ENCODE measurements around the gene DNM2. TPM values are rescaled to one million over a fixed set of nuclear protein-coding genes. Genes with fewer than 3 reads are reported as not detected.
A peak's percentile ranks its signal among the peaks of the same experiment; 100 is the strongest.

DNM2 gene
- total RNA-seq, 1 donor from 2014 or later = 114 TPM

DNA sequence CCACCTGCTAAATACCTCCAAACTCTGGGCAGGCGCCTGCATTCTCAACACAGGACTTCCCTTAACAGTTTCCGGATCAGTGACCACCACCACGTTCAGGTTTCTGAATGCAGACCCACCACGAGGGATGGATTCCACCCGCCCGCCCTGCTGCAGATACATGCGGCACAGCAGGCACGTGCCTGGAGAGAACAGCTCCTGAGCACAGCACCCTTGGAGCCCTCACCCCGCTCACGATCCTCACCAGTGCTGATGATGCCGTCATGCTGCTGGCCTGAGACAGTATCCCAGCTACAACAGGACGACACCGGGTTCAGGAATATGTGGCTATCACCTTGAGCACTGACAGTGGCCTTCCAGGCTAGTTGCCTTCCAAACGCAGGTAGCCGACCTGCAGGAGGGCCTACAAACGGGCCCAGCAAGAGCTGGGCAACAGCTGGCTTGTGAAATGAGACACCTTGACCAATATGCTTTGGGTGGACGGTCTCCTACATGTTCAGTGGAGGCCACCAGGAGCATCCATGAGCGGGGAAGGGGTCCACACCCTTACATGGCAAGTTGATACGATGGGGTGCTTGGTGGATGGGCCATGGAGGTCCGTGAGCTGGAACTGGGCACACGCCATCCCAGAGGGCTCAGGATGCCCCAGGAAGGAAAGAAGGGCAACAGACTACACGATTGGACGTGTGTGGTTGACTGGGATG lies 26.5 kb upstream of the DNM2 start:
- DNase-seq = no peak

DNA sequence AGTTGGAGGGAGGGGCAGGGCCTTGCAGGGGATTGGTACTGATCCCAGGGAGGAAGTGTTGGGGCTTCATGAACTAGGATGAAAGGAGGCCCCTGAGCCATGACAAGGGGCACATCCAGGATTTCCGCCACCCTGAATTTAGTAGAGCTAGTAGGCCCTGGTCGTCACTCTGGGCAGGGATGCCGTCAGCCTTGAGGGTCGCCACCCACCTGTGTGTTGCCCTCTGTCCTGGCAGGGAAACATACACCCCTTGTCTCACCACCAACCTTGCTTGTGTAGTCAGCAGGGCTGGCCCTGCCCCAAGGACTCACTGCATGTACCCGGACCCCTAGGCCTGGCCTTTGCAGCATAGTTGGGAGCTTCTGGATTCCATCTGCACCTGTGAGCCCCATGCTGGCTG lies 26.0 kb upstream of the DNM2 start:
- DNase-seq = no peak

DNA sequence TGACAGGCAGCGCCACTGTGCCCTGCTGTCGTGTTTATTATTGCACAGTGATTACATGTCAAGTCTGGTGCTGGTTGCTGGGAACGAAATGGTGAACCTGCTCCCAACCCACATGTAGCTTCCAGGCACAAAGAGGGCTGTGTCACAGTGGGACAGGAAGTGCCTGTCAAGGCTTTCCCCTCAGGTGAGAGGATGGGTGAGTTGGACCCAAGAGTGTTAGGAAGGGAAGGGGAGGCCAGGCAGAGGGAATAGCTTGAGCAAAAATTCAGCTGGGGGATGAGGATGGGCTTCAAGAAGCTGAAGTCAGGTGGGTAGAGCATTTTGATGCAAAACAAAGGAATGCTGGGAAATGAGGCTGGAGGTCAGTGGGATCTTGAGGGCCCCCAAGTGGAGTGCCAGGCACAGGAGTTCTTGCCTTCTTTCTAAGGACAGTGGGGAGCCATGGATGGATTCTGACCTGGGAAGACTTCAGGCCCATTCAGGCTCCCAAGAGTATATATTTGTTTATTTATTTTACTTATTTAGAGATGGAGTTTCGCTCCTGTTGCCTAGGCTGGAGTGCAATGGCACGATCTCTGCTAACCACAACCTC lies 25.1 kb upstream of the DNM2 start:
- no peak for DNase-seq

DNA sequence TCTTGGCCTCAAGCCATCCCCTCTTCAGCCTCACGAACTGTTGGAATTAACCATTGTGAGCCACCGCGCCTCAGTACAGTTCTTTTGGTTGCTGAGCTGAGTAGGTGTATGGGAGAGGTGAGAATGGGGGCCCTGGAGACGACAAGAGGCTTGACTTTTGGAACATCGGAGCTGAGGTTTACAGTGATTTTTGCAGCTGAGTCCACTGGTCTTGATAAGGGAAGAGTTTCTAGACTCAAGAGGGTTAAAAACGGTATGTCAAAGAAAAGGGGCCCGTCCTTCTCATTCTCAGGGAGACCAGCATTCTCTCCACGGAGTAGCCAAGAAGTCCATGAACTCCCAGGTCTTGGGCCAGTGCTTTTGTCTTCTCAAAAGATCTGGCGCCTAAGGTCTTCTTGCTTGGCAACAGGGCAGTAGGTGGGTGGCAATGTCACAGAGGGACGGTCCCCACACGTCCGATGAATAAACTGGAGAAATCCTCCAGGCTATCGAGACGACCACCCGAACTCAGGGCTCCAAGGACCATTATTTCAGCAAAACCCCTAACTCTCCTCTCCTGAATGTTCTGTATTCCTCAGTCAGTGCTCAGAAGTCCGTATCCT lies 23.1 kb upstream of the DNM2 start:
- DNase-seq = no peak

DNA sequence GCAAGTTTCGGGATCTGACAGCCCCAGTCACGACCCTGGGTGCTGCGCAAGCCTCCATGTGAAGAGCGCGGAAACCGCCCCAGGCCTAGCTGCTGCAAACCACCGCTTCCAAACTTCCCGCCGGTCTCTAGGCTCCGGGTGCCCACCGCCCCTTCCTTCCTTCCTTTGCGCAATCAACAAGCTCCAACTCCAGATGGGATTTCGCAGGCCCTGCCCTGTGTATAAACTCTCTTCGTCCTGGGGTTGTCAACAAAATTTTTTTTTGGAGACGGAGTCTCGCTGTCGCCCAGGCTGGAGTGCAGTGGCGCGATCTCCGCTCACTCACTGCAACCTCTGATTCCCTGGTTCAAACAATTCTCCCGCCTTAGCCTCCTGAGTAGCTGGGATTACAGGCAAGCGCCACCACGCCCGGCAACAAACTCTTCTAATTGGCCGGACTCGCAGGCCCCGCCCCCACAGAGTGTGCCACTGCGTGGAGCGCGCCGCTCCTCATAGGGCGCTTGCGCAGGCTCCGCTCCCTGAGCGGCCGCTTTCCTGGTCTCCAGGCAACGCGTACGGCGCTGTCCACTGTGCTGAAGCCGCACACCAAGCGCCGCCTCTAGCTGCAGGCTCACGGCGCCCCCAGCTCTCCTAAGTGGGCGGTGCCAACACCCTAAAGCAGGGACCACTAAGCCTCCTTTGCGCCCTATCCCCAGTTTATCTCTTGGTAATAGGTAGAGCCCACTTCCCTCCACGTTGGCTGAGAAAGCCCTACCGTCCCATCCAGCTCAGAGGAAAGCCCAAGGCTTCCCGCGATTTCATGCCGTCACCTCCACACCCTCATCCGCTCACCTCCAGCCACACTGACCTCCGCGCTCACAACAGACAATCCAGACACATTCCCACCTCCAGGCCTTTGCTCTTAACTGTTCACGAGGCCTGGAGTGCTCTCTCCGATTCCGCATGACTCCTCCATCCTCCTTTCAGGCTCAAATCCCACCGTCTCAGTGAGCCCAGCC lies 22.2 kb upstream of the DNM2 start:
- DNase-seq = peak; percentile 96

DNA sequence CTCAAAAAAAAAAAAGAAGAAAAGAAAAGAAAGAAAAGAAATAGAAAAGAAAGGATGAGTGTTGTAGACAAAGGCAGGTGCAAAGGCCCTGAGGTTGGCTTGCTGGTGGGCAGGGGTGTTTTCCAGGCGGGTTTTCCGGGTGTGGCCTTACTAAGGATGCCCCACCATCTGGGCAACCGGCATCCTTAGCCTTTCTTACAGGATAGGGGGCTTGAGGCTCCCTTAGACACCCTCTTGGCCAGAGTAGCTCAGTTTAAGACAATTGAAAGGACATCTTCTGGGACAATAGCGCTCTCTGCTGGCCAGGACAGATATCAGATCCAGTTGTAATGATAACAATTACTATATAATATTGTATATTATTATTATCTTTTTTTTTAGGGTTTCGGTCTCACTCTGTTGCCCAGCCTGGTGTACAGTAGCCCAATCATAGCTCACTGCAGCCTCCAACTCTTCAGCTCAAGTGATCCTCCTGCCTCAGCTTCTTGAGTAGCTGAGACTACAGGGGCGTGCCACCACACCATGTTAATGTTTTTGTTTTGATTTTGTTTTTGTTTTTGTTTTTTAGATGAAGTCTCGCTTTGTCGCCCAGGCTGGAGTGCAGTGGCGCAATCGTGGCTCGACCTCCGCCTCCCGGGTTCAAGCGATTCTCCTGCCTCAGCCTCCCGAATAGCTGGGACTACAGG lies 18.1 kb upstream of the DNM2 start:
- DNase-seq = peak; percentile 63

DNA sequence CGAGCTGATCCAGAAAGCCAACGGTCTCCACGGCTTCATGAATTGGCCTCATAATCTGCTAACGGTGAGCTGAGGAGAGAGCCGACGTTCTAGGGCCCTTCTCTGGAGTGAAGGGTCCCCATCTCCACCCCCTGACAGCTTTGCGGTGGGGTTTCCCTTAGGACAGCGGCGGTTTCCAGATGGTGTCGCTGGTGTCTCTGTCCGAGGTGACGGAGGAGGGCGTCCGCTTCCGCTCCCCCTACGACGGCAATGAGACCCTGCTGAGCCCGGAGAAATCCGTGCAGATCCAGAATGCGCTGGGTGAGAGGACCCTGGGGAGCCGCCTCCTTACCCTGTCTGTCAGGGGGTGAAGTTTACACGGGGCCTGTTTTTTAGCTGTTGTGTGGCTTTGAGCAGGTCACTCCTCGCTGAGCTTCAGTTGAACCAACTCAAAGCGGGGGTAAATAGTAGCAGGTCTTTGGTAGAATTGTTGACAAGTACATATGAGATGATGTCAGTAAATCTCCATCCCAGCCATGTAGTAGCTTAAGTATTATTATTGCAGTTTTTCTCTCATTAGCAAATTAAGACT lies 15.8 kb upstream of the DNM2 start:
- DNase-seq = peak; percentile 23

DNA sequence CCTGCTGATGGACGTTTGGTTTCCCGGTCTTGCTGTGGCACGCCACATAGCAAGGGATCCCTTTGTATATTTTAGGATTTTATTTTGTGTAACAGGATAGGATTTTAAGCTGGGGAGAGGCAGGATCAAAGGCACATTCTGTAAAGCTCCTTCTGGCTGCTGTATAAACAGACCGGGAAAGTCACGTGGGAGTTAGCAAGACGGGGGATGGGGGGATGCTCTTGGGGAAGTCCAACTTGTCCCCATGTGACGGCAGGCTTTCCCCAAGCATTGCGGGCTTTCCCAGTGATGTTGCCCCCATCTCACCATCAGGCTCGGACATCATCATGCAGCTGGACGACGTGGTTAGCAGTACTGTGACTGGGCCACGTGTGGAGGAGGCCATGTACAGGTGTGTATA lies 10.9 kb upstream of the DNM2 start:
- DNase-seq = peak; percentile 65

DNA sequence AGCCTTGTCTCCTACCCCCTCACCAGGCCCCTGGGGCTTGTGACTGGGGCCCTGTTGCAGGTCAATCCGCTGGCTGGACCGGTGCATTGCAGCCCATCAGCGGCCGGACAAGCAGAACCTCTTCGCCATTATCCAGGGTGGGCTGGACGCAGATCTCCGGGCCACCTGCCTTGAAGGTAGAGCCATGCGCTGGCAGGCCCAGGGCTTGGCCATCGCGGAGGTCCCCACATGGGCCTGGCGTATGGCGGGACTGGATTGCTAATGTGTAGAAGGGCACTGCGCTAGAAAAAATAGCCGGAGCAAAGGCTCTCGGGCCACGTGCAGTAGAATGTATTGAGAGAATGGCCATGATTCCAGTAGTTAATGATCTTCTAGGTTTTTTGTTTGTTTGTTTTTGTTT lies 10.4 kb upstream of the DNM2 start:
- no peak for DNase-seq

DNA sequence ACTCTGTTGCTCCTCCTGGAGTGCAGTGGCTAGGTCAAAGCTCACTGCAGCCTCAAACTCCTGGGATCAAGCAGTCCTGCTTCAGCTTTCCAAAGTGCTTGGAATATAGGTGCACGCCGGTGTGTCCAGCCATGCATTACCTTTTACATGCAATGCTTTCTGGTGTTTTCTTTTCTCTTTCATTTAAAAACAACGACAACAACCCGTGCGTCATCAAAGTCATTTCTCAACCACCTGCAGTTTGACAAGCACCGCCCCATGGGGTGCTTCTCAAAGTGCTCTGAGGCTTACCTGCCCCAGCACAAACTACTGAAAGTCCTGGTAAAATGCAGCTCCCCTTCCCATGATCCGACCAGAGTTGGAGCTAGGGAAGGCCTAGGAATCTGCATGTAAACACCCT lies 9.6 kb upstream of the DNM2 start:
- no peak for DNase-seq

DNA sequence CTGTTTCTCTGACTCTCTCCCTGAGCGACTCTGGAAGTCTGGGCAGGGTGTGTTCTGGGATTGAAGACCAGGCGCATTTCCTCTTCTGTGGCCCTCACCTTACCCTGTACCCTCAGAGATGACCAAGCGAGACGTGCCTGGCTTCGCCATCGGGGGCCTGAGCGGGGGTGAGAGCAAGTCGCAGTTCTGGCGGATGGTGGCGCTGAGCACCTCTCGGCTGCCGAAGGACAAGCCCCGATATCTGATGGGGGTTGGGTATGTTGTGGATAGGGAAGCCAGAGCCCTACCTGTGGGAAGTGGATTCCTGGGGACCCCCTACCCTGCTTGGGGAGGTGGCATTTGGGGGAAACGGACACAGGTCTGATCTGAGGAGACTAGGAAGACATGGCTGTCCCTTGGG lies 5.8 kb upstream of the DNM2 start:
- DNase-seq = no peak

DNA sequence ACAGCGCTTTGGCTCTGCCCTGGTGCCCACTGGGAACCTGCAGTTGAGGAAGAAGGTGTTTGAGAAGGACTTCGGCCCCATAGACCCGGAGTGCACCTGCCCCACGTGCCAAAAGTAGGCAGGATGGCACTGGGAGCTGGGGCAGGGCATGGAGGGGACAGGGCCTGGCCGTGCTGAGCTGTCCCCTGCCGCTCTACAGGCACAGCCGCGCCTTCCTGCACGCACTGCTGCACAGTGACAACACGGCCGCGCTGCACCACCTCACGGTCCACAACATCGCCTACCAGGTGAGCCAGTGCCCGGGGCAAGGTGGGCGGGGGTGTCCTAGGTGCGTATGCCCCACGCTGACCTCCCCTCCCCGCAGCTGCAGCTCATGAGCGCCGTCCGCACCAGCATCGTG lies 5.1 kb upstream of the DNM2 start:
- DNase-seq = no peak

DNA sequence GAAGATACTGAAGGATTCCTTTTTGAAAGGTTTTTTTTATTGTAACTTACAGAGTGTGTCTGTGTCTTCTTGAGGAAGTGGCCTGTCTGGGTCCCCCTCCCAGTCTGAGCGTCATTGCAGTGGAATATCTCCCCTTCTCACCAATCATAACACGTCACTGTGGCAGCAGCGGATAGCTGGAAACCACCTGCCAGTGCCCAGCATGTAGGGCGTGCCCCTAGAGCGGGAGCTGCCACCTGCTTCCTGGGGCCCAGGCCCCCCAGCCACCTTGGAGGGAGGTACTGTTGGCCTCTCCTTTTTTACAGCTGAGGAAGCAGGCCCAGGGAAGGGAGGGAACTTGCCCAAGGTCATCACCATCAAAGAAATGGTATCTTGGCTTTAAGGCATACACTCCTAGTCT lies 4.6 kb upstream of the DNM2 start:
- DNase-seq = no peak

DNA sequence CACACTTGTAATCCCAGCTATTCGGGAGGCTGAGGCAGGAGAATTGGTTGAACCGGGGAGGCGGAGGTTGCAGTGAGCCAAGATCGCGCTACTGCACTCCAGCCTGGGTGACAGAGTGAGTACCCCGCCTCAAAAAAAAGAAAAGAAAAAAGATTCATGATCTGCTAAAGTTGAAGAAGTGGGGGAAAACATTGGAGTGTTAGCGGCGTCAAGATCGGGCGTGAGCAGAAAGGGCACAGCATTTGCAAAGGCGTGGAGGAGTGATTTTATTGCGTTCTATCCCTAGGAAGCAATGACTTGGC lies 874 bp upstream of the DNM2 start:
- DNase-seq = no peak

DNA sequence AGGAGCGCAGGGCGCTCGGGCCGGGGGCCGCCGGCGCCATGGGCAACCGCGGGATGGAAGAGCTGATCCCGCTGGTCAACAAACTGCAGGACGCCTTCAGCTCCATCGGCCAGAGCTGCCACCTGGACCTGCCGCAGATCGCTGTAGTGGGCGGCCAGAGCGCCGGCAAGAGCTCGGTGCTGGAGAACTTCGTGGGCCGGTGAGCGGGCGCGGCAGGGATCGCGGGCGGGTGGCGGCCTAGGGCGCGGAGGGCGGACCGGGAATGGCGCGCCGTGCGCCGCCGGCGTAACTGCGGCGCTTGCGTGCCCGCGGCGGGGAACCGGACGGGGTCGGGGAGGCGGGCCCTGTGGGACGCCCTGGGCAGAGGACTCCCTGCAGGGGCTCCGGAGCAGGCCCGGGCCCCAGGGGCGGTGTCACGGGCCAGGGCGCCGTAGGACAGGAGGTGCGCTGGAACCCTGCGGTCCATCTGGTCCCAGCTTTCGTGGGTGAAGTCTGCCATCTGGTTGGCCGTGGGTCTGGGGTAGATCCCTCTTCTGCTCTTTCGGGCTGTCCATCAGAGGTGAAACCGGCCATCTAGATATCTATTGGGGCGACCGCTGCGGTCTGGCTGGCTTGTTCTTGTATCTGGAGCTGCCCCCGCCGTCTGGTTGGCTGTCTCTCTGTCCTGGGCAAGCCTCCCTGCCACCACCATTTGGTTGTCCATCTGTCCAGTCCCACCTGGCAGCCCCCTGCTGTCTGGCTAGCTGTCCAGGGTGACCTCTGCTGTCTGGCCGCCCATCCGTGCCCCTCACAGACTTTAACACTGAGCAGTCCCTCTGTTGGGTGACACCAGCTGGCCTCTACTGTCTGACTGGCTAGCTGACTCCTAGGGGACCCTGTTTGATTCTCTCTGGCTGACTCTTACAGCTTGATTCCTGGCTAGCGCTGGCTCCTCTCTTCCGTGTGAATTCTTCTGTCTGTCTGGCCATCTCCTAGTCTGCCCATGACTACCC lies 622 bp downstream of the DNM2 start:
- no peak for DNase-seq

DNA sequence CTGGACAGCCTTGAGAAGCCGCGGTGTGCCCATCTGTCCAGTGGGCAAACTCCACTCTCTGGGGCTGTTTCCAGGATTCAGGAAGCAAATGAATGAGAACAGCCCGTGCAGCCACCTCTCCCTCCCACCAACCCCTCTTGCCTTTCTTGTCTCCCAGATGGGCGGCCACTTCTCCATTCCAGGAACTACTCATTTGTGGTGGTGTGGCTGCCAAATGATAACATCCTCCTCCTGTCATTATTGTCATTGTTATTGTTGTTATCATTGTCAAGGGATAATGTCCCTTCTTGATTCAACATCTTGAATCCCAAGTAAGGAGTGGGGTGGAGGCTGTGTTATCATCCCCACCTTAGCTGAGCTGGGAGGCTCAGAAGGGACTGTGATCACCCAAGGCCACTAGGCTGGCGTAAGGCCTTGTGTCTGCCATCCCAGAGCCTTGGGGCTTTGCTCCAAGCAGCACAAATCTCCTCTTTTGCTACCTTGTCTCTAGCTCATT lies 1.6 kb downstream of the DNM2 start:
- no peak for DNase-seq

DNA sequence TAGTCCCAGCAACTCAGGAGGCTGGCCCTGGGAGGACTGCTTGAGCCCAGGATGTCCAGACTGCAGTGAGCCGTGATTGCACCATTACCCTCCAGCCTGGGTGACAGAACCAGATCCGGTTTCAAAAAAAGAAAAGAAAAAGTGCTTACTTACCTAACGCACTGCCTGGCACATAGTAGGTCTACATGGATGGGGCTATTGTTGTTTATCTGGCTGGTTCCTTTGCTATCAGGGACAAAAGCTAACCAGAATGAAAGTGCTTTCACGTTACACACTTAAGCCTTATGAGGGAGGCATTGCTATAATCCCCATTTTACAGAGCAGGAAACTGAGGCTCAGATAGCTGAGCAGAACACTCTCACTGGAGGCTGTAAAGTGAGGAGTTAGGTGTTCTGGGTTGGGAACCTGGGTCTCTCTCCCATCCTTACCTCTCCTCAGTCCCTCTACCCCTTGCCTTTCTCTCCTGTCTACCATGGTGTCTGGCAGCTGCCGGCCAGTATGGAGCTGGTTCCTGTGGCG lies 2.8 kb downstream of the DNM2 start:
- no peak for DNase-seq

DNA sequence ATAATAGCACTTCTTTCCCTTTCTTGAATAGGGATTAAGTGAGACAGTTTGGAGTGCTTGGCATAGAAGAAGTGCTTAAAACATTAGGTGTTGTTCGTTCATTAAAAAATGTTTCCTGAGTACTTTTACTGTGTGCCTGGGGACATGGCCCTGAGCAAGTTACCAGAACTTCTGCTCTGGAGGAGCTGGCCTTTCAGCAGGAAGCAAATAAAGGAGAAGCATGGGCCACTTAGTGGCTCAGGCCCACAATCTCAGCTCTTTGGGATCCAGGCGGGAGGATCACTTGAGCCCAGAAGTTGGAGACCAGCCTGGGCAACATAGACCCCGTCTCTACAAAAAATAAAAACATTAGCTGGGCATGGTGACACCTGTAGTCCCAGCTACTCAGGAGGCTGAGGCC lies 5.7 kb downstream of the DNM2 start:
- DNase-seq = no peak

DNA sequence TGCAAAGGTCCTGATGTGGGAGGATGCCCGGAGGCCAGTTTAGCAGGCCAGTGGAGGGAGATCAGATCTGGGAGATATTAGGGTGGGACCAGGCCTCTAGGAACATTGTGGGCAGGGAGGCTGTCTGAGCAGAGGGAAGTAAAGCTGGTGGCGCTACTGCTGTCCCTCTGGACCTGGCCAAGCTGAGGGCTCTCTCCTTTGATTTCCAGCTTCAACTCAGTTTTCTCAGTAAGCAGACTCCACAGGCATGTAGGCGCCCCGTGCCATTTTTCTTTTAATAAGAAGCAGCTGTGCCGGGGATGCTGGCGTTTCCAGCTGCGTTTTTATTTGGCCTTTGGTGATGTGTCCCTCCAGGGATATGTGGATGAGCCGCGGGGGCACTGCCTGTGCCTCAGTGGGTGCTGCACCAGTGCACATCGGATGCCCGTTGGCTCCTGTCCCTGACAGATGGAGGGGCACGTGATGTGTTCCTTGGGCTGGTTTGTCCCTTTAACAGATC lies 6.7 kb downstream of the DNM2 start:
- DNase-seq = no peak

DNA sequence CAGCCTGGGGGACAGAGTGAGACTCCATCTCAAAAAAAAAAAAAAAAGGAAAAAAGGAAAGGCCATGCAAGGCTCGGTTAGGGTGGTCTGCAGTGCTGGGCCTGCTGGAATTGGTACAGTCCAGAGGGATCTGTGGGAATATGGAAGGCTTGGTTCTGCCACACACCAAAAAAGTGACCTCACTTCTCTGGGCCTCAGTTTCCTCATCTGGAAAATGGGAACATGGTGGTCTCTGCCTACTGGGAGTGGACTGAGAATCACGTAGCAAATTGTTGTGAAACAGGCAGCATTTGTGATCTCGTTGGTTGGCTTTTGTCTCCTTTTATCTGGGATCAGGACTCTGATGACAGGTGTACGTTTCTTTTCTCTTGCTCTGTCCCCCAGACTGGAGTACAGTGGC lies 7.5 kb downstream of the DNM2 start:
- DNase-seq = no peak

Measured in tongue (tissue), 2 donors.